GM23338 (cell line): ENCODE data around the gene PEAR1. TPM values are rescaled to one million over a fixed set of nuclear protein-coding genes. Genes with fewer than 3 reads are reported as not detected.

Experiments used
- ATAC-seq: fragments of 200-7000 bp; cut with Tn5 transposase; 3 replicates; pipeline ENCODE4 v1.9.1; 2020
- DNase-seq: peaks from one replicate; pipeline ENCODE4 v3.0.0-alpha.2; 2015; ENCODE audit warnings: low spot score
- H2AFZ ChIP-seq: fragments of 200-600 bp; sonication (generic); 2 replicates; pipeline ENCODE4 v1.8.0; 2016; ENCODE audit warnings: antibody characterized with exemption, mild to moderate bottlenecking, moderate library complexity
- H3F3A ChIP-seq: fragments of 200-600 bp; sonication (generic); replicated peaks from 2 replicates; pipeline ENCODE4 v1.8.0; 2017; ENCODE audit warnings: antibody characterized with exemption, mixed run types, low read depth
- H3K27ac ChIP-seq: fragments of 200-600 bp; sonication (generic); 2 replicates; pipeline ENCODE4 v1.6.1; 2016; ENCODE audit warnings: low read depth
- H3K27me3 ChIP-seq: fragments of 200-600 bp; sonication (generic); 2 replicates; pipeline ENCODE4 v1.8.0; 2016; ENCODE audit warnings: mild to moderate bottlenecking, mixed run types, moderate library complexity; ENCODE audit not compliant: insufficient read depth
- H3K36me3 ChIP-seq: fragments of 200-600 bp; sonication (generic); 2 replicates; pipeline ENCODE4 v1.8.0; 2016; ENCODE audit warnings: mild to moderate bottlenecking; ENCODE audit not compliant: insufficient read depth
- H3K4me1 ChIP-seq: fragments of 200-600 bp; sonication (generic); 2 replicates; pipeline ENCODE4 v1.8.0; 2016; ENCODE audit warnings: mild to moderate bottlenecking, moderate library complexity; ENCODE audit not compliant: insufficient read depth
- H3K4me2 ChIP-seq: fragments of 200-600 bp; sonication (generic); 2 replicates; pipeline ENCODE4 v1.7.1; 2017; ENCODE audit warnings: mixed run types
- H3K4me3 ChIP-seq: fragments of 200-600 bp; sonication (generic); 2 replicates; pipeline ENCODE4 v1.6.1; 2016; ENCODE audit warnings: mixed run types
- H3K79me2 ChIP-seq: fragments of 200-600 bp; sonication (generic); replicated peaks from 2 replicates; pipeline ENCODE4 v1.8.0; 2017; ENCODE audit warnings: mild to moderate bottlenecking; ENCODE audit not compliant: insufficient read depth
- H3K9me2 ChIP-seq: fragments of 200-600 bp; sonication (generic); 2 replicates; pipeline ENCODE4 v1.8.0; 2017; ENCODE audit not compliant: insufficient read depth
- H4K20me1 ChIP-seq: fragments of 200-600 bp; sonication (generic); replicated peaks from 2 replicates; pipeline ENCODE4 v1.8.0; 2017; ENCODE audit warnings: mild to moderate bottlenecking; ENCODE audit not compliant: insufficient read depth
- H3K27ac Mint-ChIP-seq: 2 replicates; pipeline ENCODE4 v1.8.0; 2020; ENCODE audit warnings: inconsistent platforms, mild to moderate bottlenecking, moderate library complexity, mixed read lengths
- H3K27me3 Mint-ChIP-seq: 3 replicates; pipeline ENCODE4 v1.8.0; 2022; ENCODE audit warnings: low read depth, mild to moderate bottlenecking, moderate library complexity, mixed read lengths, inconsistent platforms; ENCODE audit not compliant: insufficient read depth, poor library complexity
- H3K36me3 Mint-ChIP-seq: 3 replicates; pipeline ENCODE4 v1.8.0; 2021; ENCODE audit warnings: low read depth, mild to moderate bottlenecking, inconsistent platforms, moderate library complexity, mixed read lengths
- H3K4me1 Mint-ChIP-seq: 3 replicates; pipeline ENCODE4 v1.8.0; 2020; ENCODE audit warnings: mild to moderate bottlenecking, inconsistent platforms, mixed read lengths
- H3K4me3 Mint-ChIP-seq: 3 replicates; pipeline ENCODE4 v1.8.0; 2021; ENCODE audit warnings: moderate library complexity, mild to moderate bottlenecking, inconsistent platforms, mixed read lengths
- H3K9me3 Mint-ChIP-seq: 3 replicates; pipeline ENCODE4 v1.8.0; 2020; ENCODE audit warnings: moderate library complexity, mild to moderate bottlenecking, inconsistent platforms, mixed read lengths
- CREB1 ChIP-seq: fragments of 250-450 bp; sonication (Bioruptor Pico); IDR thresholded peaks from 2 replicates; pipeline ENCODE4 v1.5.0; 2020; ENCODE audit warnings: low read depth, mild to moderate bottlenecking, moderate library complexity
- ETS1 ChIP-seq: IDR thresholded peaks from 2 replicates; pipeline ENCODE4 v1.6.1; 2016; ENCODE audit warnings: antibody characterized with exemption
- JUNB ChIP-seq: IDR thresholded peaks from one replicate; pipeline ENCODE4 v1.6.1; 2016; ENCODE audit warnings: antibody characterized with exemption; ENCODE audit not compliant: unreplicated experiment
- NANOG ChIP-seq: IDR thresholded peaks from 2 replicates; pipeline ENCODE4 v1.6.1; 2016; ENCODE audit warnings: antibody characterized with exemption, borderline replicate concordance
- REST ChIP-seq: IDR thresholded peaks from one replicate; pipeline ENCODE4 v1.6.1; 2018; ENCODE audit warnings: antibody characterized with exemption; ENCODE audit not compliant: unreplicated experiment
- STAT1 ChIP-seq: IDR thresholded peaks from one replicate; pipeline ENCODE4 v1.6.1; 2016; ENCODE audit warnings: antibody characterized with exemption; ENCODE audit not compliant: unreplicated experiment
- ZNF114 ChIP-seq: fragments of 250-450 bp; sonication (Bioruptor Pico); IDR thresholded peaks from 2 replicates; pipeline ENCODE4 v1.5.0; 2020; ENCODE audit warnings: mild to moderate bottlenecking, moderate library complexity
- ZNF331 ChIP-seq: fragments of 250-450 bp; sonication (Bioruptor Pico); IDR thresholded peaks from 2 replicates; pipeline ENCODE4 v1.5.0; 2020; ENCODE audit warnings: low read depth, mild to moderate bottlenecking, moderate library complexity
- polyA plus RNA-seq: library from polyadenylated mRNA; unstranded; fragments of >200 nt; fragmentation: Nextera tagmentation; extraction: Ambion mirVana; gene quantifications from 2 replicates; pipeline ENCODE4 v1.2.1, GENCODE V29; 2016
- total RNA-seq: library from RNA; depleted of rRNA; stranded (reverse); fragments of >200 nt; shearing (Covaris generic); gene quantifications from 2 replicates; pipeline ENCODE4 v1.2.3, GENCODE V29; 2014
- TF ChIP-seq, protein P1 (sequence below): fragments of 250-450 bp; sonication (Bioruptor Pico); IDR thresholded peaks from 2 replicates; pipeline ENCODE4 v1.5.0; 2020; ENCODE audit warnings: mild to moderate bottlenecking, moderate library complexity
- TF ChIP-seq, protein P2 (sequence below), 2 experiments: fragments of 200-600 bp in 1 of 2; sonication (generic) in 1 of 2; conservative IDR thresholded peaks; 2 replicates each; pipeline versions ENCODE4 v1.5.1 to v1.6.1; 2016 to 2017; ENCODE audit warnings: antibody characterized with exemption in 2 of 2, low read depth in 2 of 2, mild to moderate bottlenecking in 2 of 2, moderate library complexity in 1 of 2

Gene PEAR1
- total and polyA plus RNA-seq, 2 experiments from 2014 or later: 0.28 to 0.47 TPM

DNA sequence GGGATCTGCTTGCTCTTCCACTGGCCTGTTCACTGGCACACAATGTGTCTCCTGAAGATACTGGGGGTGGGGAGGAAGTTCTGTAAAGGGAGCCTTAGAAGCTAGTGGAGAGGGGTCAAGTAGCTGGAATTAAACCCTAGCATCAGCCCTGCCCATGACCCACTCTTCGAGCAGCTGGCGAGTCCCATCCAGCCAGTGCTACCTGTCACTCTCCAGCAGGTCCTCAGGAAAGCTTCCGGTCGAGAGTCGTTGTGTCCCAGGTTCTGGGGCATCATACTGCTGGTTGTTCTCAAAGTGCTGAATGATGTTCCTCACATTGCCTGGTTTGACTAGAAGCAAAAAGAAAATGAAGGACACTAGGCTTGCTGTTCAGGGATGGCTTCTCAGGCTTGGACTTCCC, 57.9 kb downstream of the PEAR1 start:
- ATAC-seq (no peak), DNase-seq (no peak)
- Histone ChIP-seq H4K20me1 (no peaks in the 10 kb centered on the region), H3K4me3 (no peak overlapping the region), H3K79me2 (no peaks in the 10 kb centered on the region), H3K36me3 (peaks cover 13% of the 10 kb centered on the region), H3F3A (no peaks in the 10 kb centered on the region), H2AFZ (no peak overlapping the region), H3K4me1 (no peaks in the 10 kb centered on the region), H3K9me2 (no peaks in the 10 kb centered on the region), H3K27me3 (no peaks in the 10 kb centered on the region), H3K27ac (no peak overlapping the region), H3K4me2 (no peak overlapping the region)
- Mint-ChIP-seq H3K4me3 (no peak overlapping the region), H3K27me3 (peaks cover 5% of the 10 kb centered on the region), H3K36me3 (peaks cover 57% of the 10 kb centered on the region), H3K9me3 (no peaks in the 10 kb centered on the region), H3K4me1 (peaks cover 8% of the 10 kb centered on the region), H3K27ac (no peak overlapping the region)
- no peak for TF ChIP-seq CREB1 (CRISPR knock-in tag)
- no peak for TF ChIP-seq STAT1
- TF ChIP-seq, protein P1, sequence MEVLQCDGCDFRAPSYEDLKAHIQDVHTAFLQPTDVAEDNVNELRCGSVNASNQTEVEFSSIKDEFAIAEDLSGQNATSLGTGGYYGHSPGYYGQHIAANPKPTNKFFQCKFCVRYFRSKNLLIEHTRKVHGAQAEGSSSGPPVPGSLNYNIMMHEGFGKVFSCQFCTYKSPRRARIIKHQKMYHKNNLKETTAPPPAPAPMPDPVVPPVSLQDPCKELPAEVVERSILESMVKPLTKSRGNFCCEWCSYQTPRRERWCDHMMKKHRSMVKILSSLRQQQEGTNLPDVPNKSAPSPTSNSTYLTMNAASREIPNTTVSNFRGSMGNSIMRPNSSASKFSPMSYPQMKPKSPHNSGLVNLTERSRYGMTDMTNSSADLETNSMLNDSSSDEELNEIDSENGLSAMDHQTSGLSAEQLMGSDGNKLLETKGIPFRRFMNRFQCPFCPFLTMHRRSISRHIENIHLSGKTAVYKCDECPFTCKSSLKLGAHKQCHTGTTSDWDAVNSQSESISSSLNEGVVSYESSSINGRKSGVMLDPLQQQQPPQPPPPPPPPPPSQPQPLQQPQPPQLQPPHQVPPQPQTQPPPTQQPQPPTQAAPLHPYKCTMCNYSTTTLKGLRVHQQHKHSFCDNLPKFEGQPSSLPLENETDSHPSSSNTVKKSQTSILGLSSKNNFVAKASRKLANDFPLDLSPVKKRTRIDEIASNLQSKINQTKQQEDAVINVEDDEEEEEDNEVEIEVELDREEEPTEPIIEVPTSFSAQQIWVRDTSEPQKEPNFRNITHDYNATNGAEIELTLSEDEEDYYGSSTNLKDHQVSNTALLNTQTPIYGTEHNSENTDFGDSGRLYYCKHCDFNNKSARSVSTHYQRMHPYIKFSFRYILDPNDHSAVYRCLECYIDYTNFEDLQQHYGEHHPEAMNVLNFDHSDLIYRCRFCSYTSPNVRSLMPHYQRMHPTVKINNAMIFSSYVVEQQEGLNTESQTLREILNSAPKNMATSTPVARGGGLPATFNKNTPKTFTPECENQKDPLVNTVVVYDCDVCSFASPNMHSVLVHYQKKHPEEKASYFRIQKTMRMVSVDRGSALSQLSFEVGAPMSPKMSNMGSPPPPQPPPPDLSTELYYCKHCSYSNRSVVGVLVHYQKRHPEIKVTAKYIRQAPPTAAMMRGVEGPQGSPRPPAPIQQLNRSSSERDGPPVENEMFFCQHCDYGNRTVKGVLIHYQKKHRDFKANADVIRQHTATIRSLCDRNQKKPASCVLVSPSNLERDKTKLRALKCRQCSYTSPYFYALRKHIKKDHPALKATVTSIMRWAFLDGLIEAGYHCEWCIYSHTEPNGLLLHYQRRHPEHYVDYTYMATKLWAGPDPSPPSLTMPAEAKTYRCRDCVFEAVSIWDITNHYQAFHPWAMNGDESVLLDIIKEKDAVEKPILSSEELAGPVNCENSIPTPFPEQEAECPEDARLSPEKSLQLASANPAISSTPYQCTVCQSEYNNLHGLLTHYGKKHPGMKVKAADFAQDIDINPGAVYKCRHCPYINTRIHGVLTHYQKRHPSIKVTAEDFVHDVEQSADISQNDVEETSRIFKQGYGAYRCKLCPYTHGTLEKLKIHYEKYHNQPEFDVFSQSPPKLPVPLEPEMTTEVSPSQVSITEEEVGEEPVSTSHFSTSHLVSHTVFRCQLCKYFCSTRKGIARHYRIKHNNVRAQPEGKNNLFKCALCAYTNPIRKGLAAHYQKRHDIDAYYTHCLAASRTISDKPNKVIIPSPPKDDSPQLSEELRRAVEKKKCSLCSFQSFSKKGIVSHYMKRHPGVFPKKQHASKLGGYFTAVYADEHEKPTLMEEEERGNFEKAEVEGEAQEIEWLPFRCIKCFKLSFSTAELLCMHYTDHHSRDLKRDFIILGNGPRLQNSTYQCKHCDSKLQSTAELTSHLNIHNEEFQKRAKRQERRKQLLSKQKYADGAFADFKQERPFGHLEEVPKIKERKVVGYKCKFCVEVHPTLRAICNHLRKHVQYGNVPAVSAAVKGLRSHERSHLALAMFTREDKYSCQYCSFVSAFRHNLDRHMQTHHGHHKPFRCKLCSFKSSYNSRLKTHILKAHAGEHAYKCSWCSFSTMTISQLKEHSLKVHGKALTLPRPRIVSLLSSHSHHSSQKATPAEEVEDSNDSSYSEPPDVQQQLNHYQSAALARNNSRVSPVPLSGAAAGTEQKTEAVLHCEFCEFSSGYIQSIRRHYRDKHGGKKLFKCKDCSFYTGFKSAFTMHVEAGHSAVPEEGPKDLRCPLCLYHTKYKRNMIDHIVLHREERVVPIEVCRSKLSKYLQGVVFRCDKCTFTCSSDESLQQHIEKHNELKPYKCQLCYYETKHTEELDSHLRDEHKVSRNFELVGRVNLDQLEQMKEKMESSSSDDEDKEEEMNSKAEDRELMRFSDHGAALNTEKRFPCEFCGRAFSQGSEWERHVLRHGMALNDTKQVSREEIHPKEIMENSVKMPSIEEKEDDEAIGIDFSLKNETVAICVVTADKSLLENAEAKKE (CRISPR knock-in tag): no peak

DNA sequence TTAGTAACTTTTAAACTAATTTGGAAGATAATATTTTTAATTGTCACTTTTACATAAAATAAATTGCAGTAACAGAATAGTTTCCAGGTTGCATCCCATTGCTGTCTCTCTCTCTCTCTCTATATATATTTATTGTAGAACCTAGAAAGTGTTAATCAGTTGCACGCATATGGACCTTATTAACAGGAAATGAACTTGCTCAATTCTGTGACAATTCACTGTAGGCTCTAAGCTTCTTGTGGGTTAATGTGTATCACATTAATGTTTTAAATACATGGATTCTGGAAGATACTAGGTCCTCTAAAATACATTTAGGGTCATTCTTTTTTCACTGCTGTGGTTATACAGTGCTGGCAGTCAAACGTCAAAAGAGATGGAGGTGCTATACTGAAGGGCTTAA, 60.1 kb downstream of the PEAR1 start:
- H3K36me3 ChIP-seq: peaks cover 9% of the 10 kb centered on the region
- no peaks in the 10 kb centered on the region for H3K79me2 ChIP-seq
- peaks cover 5% of the 10 kb centered on the region for H3K27me3 Mint-ChIP-seq
- no peak overlapping the region for H3K27ac Mint-ChIP-seq
- no peaks in the 10 kb centered on the region for H3K4me1 ChIP-seq
- H3K27ac ChIP-seq: no peak overlapping the region
- H3K9me3 Mint-ChIP-seq: no peaks in the 10 kb centered on the region
- no peak overlapping the region for H3K4me2 ChIP-seq
- ATAC-seq (no peak), DNase-seq (no peak)
- no peak overlapping the region for H3K4me3 ChIP-seq
- H3K36me3 Mint-ChIP-seq: peaks cover 56% of the 10 kb centered on the region
- no peak overlapping the region for H3K4me3 Mint-ChIP-seq
- H3F3A ChIP-seq: no peaks in the 10 kb centered on the region
- H3K4me1 Mint-ChIP-seq: peaks cover 8% of the 10 kb centered on the region
- no peak overlapping the region for H2AFZ ChIP-seq
- no peaks in the 10 kb centered on the region for H3K27me3 ChIP-seq
- no peaks in the 10 kb centered on the region; the same call in 1 of the 2 replicates for H4K20me1 ChIP-seq
- H3K9me2 ChIP-seq: no peaks in the 10 kb centered on the region
- TF ChIP-seq JUNB (no peak), REST (no peak), NANOG (no peak), ZNF114 (CRISPR knock-in tag) (no peak), CREB1 (CRISPR knock-in tag) (no peak), ZNF331 (CRISPR knock-in tag) (no peak), ETS1 (no peak)
- TF ChIP-seq, protein P2, sequence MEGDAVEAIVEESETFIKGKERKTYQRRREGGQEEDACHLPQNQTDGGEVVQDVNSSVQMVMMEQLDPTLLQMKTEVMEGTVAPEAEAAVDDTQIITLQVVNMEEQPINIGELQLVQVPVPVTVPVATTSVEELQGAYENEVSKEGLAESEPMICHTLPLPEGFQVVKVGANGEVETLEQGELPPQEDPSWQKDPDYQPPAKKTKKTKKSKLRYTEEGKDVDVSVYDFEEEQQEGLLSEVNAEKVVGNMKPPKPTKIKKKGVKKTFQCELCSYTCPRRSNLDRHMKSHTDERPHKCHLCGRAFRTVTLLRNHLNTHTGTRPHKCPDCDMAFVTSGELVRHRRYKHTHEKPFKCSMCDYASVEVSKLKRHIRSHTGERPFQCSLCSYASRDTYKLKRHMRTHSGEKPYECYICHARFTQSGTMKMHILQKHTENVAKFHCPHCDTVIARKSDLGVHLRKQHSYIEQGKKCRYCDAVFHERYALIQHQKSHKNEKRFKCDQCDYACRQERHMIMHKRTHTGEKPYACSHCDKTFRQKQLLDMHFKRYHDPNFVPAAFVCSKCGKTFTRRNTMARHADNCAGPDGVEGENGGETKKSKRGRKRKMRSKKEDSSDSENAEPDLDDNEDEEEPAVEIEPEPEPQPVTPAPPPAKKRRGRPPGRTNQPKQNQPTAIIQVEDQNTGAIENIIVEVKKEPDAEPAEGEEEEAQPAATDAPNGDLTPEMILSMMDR (conservative IDR thresholded peaks at IDR 0.05; ENCODE audit: low read depth in 2 of 2): no peak
